ENCODE results near the gene CD44. TPM values are rescaled to one million over a fixed set of nuclear protein-coding genes. Genes with fewer than 3 reads are reported as not detected.

The CD44 gene
- total RNA-seq, 4 donors from 2014 or later: 92.7 to 627 (median 158) TPM

GRCh38 chr11:35144136-35144741 is 5.3 kb downstream of the CD44 start:
- TF ChIP-seq CTCF (IDR thresholded peaks at IDR 0.05): no peak
- ATAC-seq (ENCODE audit: low FRiP score): no peak
- no peak for DNase-seq (ENCODE audit: low spot score)

- no peak for DNase-seq (ENCODE audit: low spot score)
- no peak for TF ChIP-seq CTCF (IDR thresholded peaks at IDR 0.05)
- ATAC-seq (ENCODE audit: low FRiP score): no peak
Measured at GRCh38 chr11:35144806-35145205, 5.8 kb downstream of the CD44 start.

- DNase-seq (ENCODE audit: low spot score) (no peak), ATAC-seq (ENCODE audit: low FRiP score) (no peak)
- no peak for TF ChIP-seq CTCF (IDR thresholded peaks at IDR 0.05)
Measured at GRCh38 chr11:35145271-35145670, 6.3 kb downstream of the CD44 start.

GRCh38 chr11:35146074-35146521 is 7.1 kb downstream of the CD44 start:
- DNase-seq (ENCODE audit: low spot score) (no peak), ATAC-seq (ENCODE audit: low FRiP score) (no peak)
- TF ChIP-seq CTCF (IDR thresholded peaks at IDR 0.05): no peak

- ATAC-seq (ENCODE audit: low FRiP score) (no peak), DNase-seq (ENCODE audit: low spot score) (no peak)
- no peak for TF ChIP-seq CTCF (IDR thresholded peaks at IDR 0.05)
Measured at GRCh38 chr11:35146711-35147110, 7.7 kb downstream of the CD44 start.

- no peak for DNase-seq (ENCODE audit: low spot score)
Measured at GRCh38 chr11:35147235-35147634, 8.3 kb downstream of the CD44 start.

More at GRCh38 chr11:35147235-35147634, 8.3 kb downstream of the CD44 start:
- TF ChIP-seq CTCF (IDR thresholded peaks at IDR 0.05): no peak
- ATAC-seq (ENCODE audit: low FRiP score): no peak
